Ectodermal cell (in vitro differentiated cells): ENCODE results near the gene IQCF5.

Experiments used
- H3K27ac ChIP-seq: 2 replicates; pipeline ENCODE4 v1.7.0; 2013; ENCODE audit warnings: mild to moderate bottlenecking, low read depth, low read length; ENCODE audit not compliant: insufficient read depth, poor library complexity, severe bottlenecking
- H3K27me3 ChIP-seq: 2 replicates; pipeline ENCODE4 v1.7.0; 2013; ENCODE audit warnings: mild to moderate bottlenecking, low read length; ENCODE audit not compliant: insufficient read depth, control insufficient read depth, poor library complexity, severe bottlenecking
- H3K36me3 ChIP-seq: one replicate; pipeline ENCODE4 v1.7.0; 2013; ENCODE audit warnings: low read length; ENCODE audit not compliant: control insufficient read depth, insufficient read depth
- H3K4me1 ChIP-seq: one replicate; pipeline ENCODE4 v1.7.0; 2013; ENCODE audit warnings: low read length; ENCODE audit not compliant: control insufficient read depth, insufficient read depth
- H3K4me3 ChIP-seq: 2 replicates; pipeline ENCODE4 v1.7.0; 2013; ENCODE audit warnings: low read depth, low read length, control low read depth; ENCODE audit not compliant: insufficient read depth
- H3K9me3 ChIP-seq: 2 replicates; pipeline ENCODE4 v1.7.0; 2013; ENCODE audit warnings: mild to moderate bottlenecking, low read length, moderate library complexity; ENCODE audit not compliant: control insufficient read depth
- WGBS, 2 experiments: methylation state at CpG; one replicate each; pipeline ENCODE4 v1.1.7; 2013; ENCODE audit warnings: missing lambda C conversion rate in 2 of 2; 5-methylcytosine and 5-hydroxymethylcytosine counted together

Gene IQCF5

GRCh38 chr3:51828297-51828696, 47.1 kb downstream of the IQCF5 start:
- 77 to 94% methylated on average over 1 of the region's 1 CpG for WGBS, 2 experiments
- no peak overlapping the region for H3K27ac ChIP-seq
- H3K4me1 ChIP-seq: no peaks in the 10 kb centered on the region
- H3K27me3 ChIP-seq: no peaks in the 10 kb centered on the region
- no peak overlapping the region for H3K4me3 ChIP-seq
- H3K36me3 ChIP-seq: no peaks in the 10 kb centered on the region
- no peaks in the 10 kb centered on the region for H3K9me3 ChIP-seq
